ENCODE data around the gene UBL4A.

Gene UBL4A

DNA sequence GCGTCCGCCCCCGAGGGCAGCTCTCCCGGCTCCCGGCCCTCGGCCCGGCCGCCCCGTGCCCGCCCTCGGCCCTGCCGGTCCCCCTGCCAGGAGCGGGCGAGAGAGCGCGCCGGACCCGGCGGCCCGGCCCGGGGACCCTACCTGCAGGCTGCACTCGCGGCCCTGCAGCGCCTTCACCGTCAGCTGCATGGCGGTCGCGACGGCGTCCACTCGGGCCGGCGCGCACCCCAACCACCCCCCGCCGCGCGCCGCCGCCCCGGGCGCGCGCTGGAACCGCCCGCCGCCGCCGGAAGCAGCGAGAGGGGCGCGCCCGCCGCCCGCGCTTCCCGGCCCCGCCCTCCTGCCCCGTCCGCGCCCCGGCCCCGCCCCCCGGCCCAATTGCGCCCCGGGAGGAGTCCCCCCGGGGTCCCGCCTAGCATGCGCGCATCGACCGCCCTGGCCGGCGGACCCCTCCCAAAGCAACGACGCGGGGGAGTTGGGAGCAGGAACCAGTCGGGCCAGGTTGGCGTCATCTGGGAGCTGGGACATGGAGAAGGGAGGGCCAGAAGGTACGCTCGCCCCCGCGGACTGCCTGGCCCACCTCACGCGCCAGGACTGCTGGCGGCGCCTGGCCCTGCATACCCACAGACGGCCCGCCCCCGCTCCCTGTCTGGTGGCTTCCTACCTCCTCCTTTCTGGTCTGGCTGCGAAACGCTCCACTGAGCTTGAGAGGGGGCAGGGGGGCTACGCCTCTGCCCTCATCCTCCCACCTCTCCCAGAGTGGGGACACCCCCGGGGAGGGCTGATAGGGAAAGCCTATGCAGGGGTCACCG, at the start of gene UBL4A:
TSS of gene UBL4A (minus strand) at position 220 of the 812 bp plus-strand sequence. CDS start at position 189, 31 bp downstream.
- DNase-seq: peak; percentile 63

DNA sequence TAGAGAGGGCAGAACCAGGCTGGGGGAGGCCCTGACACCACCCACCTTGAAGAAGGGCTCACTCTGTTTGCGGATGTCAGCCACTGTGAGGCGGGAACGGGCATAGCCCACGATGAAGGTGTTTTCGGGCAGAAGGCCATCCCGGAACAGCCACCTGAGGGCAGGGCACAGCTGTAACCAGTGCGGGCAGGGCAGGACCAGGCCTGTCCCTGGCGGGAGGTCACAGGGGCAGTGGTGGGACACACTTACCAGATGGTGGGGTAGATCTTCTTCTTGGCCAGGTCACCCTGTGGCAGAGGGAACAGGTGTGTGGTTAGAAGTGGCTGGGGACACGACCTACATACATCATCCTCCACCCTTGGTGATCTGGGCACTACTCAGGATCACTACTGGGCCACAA, 49.5 kb upstream of the UBL4A start:
- no peak for DNase-seq

DNA sequence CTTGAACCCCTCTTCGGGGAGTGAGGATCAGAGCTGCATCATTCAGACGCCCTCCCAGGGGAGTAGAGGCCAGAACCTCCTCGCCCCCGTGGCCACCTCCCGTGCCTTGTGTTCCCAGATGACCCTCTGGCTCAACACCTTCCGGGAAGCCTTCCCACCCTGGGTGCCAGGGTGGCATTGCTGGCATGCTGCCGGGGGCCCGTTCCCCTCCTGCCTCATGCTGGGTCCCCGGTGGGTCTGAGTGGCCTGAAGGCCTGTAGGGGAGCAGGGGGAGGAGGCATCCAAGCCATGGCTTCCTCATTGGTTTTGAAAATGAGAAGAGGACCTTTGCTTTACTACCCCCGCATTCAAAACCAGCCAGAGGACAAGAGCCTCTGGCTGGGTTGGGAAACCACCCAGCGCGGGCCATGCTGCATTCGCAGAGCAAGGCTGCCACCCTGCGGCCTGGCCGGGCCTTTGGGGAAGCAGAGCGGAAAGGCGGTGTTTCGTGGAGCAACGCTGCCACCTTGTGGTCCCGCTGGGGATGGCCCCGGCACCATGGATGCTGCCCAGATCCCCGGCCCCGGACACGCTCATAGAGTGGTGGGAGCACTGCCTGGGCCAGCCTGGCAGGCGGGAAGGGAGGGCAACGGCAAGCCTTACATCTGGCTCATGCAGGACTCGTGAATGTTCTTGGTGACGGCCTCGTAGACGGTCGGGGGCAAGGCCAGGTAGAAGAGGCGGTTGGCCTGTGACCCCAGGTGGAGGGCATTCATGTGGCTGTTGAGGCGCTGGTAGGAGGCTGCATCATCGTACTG, 48.3 kb upstream of the UBL4A start:
- DNase-seq: peak; percentile 89

DNA sequence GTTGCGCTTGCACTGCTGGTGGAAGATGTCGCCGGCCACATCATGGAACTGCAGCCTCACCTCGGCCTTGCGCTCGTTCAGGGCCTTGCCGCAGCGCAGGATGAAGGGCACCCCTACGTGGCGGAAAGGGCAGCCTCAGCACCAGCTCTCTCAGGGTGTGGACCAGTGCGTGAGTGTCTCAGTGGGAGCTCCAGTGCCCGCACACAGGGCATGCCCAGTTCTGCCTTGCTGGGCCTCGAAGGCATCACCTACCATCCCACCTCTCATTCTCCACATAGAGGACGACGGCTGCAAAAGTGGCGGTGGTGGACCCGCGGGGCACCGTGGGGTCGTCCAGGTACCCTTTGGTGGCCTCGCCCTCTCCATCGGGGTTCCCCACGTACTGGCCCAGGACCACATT, 46.3 kb upstream of the UBL4A start:
- DNase-seq: no peak

DNA sequence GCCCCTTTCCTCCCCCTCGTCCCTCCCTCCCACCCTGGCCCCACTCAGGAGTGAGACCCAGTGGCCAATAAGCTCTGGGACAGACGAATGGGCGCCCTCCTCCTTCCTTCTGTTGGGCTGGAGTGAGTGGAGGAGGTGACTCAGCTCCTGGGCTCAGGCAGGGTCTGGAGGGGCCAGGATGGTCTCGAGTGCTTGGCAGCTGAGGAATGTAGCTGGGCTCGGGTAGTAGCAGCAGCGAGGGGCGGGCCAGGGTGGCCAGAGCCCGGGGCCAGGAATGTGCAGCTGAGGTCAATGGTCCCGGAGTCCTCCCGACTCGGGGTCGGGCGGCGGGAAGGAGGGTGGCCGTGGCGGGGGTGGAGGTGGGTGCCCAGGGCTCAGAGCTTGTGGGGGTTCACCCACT, 45.2 kb upstream of the UBL4A start:
- DNase-seq: no peak

DNA sequence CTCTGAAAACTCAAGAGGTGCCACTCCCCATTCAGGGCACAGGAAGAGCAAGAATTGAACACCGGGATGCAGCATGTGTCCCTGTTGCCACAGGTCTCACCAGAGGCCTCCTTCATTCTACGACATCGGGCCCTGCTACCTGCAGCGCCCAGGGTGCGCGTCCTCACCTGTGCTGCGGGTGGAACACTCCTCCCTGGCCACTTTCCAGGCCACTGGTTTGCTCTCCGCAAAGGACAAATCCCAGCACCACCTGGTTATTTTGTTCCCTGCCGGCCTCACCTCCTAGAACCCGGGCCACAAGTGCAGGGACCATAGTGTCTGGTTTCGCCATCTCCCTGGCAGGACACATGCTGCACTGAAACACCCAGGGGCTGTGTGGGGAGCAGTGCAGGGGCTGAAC, 43.9 kb upstream of the UBL4A start:
- no peak for DNase-seq

DNA sequence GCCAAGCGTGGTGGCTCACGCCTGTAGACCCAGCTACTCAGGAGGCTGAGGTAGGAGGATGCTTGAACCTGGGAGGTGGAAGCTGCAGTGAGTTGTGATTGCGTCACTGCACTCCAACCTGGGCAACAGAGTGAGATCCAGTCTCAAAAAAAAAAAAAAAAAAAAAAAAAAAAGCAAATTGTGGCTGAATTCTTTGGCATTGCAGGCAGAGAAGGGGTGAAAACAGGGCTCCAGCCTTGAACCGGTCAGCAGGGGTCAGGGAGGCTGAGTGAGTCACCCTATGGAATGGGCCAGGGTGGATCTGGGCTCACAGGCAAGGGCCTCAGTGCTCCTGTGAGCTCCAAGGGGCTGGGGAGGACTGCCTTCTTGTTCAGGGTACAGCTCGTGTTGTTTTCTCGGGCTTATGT, 42.8 kb upstream of the UBL4A start:
- no peak for DNase-seq

DNA sequence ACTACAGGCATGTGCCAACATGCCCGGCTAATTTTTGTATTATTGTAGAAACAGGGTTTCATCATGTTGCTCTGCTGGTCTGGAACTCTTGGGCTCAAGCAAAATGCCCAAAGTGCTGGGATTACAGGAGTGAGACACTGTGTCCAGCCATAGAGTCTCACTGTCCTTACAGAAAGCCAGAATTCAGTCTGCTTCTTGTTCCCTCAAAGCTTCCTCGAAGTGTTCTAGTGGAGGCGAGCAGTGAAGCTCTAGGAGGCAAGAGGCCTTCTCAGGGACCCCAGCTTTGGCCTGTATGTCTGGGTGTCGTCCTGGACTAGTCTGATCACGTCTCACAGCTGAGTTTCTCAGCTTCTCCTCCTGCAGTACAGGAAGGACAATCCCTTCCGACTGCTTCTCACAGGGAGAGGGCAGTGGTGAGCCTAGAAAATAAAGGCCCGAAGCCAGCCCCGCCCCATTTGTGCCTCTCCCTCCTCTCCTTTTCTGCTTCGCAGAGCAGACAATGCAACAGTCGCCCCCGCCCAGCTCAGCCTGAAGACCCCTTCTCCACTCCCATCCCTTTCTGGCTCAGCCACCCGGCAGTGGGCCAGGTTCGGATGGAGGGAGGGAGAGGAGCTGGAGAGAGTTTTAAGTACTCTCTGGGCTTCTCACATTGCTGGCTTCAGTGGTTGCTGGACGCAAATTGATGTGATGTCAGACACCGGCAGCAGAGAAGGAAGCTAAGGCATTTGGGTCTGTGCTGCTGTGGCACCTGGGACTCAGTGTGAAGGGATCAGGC, 40.7 kb upstream of the UBL4A start:
- peak; percentile 94 for DNase-seq

DNA sequence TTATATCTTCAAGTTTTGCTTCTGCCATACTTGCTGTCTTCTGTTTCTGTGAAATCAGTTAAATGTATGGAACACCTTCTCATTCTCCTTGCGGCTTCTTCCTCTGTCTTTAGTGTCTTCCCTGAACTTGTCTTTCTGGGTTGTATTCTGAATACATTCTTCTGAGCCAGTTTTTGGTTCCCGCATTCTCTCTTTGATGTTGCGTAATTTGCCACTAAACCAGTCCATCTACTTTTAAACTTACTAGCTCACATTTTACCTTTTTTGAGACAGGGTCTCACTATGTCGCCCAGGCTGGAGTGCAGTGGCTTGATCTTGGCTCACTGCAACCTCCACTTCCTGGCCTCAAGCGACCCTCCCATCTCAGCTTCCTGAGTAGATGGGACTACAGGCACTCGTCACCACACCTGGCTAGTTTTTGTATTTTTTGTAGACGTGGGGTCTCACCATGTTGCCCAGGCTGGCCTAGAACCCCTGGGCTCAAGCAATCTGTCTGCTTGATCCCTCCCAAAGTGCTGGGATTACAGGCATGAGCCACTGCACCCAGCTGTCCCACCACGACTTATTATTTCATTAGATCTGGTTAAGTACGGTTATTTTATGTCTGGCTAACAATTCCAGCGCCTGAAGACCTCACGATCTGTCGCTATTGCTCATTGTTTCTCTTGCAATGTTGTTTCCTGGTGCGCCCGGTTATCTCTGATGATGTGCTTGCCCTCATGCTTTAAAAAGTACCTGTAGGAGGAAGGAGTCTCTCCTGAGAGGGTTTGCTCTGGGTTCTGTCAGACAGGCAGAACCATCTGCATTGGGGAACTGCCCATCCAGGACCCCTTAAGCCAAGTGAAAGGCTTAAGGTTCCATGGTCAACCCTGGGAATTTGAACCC, 39.4 kb upstream of the UBL4A start:
- no peak for DNase-seq

DNA sequence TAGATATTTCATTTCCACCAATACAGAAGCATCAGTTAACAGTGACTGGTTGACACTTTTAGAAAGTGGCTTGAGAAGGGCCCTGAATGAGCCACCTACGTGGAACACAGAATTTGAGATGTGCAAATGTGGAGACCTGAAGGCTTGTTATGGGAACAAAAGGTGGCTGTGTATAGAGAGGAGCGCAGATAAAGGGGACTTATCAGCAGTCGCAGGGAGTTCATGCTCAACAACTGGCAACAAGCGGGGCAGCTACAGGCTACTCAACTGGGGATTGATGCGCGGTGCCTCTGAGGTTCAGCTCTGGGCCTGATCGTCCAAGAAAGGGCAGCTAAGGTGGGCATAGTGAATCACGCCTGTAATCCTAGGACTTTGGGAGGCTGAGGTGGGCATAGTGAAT, 33.0 kb upstream of the UBL4A start:
- no peak for DNase-seq

DNA sequence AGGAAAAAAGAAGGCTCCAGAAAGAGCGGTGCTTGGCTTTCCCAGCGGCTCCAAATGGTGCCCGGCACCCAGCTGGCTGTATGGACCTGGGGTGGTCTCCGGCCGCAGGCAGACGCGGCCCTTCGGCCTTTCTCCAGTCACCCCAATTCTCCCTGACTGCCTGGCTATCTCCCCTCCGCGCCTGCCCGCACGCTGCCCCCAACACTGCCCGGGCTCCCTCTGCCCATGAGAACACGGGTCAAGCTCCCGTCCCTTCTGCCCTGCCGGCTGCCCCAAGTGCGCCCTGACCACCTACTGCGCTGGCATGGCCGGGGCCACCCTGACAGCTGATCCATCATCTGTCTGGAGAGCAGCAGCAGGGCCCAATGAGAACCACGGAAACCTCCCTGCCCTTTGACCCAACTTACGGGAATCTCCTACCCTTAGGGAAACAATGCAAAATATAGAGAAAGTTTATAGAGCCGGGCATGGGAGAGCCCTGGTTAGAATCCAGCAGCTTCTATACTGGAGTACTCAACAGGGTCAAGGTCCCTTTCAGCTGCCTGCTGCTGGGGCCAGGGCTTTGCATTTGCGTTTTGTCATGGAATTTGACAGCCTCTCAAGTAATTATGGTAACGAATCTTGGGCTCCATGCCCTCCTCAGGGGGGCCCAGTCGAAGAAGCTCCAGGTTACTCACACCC, 30.8 kb upstream of the UBL4A start:
- DNase-seq: no peak

DNA sequence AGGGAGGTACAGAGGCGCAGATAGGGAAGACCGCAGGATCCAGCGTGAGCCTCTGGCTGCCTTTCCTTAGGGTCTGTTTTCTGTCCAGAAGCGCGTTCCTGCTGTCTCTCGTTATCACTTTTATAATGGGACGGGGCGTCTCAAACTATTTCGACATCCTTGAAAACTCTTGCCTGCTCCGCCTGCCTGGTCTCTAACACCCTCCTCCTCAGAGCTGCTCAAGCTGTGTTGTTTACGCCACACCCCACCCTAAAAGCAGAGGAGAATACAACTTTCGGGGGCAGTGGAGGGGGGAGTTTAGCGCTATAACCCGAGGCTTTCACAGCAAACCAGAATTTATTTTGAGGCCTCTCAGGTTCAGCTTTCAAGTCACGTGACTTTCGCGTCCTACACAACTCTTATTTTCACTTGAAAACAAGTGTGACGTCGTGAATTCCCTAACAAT, 30.3 kb upstream of the UBL4A start:
- peak; percentile 65 for DNase-seq

DNA sequence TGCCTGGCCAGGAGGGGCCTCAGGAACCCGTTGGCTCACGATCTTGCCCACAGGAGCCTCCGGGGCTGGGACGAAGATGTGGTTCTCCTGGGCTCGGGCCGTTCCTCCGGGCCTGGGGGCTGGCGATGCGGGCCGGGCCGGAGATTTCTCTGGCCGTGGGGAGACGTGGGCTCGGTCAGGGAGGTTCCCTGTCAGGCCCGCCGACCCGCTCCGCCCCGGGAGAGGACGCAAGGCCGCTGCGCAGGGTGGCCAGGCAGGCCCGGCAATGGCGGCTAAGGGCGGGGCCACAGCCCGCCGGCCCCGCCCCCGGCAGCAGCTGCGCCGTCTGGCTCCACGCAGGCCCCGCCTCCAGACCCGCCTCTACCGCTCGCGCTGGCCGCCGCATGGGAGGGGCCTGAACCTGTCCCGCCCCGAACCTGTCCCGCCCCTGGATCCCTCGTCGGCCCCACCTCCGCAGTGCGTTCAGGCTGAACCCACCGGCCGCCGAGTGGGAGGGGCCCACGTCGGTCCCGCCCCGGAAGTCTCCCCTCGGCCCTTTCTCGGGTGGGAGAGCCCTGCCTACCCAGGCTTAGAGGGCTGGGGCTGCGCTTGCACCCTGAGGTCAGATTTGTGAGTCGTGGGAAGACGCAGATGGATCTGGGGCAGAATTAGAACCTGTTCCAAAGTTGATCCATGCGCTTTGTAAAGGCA, 29.7 kb upstream of the UBL4A start, which contains the start of gene FAM3A:
TSS of gene FAM3A (minus strand) at position 267 of the 690 bp plus-strand sequence. CDS start 460 bp downstream, outside the sequence.
- peak; percentile 96 for DNase-seq

DNA sequence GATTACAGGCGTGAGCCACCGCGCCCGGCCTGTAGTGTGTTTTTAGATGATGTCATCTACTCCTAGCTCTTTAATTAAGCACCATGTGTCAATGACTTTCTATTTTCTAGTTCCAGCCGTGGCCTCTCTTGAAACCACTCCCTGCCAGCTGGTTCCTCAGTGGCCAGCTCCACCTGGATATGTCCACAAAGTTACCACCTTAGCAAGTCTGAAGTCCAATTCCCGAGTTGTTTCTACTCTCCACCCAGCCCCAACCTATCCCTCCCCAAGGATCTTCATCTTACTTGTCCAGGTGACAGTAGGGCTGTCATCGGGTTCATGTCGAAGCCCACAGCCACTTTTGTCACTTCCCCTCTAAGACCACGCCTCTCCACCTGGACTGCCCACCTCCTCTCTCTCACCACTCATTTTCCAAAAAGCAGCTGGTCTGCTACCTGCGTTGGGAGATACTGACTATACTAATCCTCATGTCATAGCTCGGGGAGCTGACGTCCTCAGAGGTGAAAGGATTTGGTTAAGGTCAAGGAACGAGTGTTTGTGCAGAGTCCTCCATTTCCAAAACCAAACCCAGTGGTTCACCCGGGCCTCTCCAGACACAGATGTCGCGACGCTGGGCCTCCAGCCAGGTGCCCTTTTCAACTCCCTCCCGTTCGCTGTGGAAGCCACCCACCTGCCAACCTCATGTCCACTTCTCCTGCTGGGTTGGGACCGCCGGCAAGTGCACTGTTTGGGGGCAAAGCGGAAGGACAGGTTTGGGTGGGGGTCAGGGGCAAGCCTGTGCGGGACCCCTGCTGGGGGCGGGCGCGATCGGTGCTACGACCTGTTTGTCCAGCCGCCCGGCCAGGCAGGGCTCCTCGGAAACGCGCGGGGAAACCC, 28.9 kb upstream of the UBL4A start:
- DNase-seq: no peak

DNA sequence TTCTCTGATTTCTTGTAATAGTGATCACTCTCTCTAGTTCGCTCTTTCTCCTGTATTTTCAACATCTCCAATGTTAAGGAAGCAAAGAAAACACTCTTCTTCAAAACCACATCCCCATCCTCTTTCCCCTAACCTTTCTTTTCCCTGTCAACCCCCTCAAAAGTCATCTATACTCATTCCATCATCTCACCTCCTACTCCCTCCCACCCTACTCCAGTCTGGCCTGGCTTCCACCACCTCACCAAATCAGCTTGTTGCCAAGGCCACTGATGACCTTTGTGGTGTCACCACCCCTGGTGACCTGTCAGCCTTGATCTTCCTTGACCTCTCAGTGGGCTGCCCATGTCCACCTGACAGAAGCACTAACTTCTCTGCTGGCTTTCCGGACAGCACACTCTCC, 27.3 kb upstream of the UBL4A start:
- DNase-seq: no peak

DNA sequence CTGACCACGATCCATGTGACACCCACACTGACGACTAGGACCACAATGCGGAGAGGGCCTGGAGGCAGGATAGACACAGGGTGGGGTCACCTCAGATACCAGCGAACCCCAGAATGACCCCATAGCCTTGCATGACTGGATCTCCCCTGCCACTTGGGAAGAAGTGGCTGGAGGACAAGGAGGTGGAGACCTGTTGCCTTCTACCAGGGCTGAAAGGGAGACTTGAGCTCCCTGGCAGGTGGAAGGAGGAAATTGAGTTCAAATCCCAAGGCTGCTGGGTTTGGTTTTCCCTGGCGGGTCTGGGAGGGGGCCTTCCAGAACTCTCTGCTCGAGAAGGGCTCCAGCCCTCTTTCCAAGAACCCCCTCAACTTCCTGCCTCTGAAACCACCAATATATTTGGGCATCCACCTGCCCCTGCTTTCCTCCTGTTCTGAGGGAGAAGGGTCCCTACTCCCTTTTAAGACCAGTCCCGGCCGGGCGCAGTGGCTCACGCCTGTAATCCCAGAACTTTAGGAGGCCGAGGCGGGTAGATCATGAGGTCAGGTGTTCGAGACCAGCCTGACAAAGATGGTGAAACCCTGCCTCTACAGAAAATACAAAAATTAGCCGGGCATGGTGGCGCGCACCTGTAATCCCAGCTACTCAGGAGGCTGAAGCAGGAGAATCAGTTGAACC, 26.6 kb upstream of the UBL4A start:
- DNase-seq: no peak

DNA sequence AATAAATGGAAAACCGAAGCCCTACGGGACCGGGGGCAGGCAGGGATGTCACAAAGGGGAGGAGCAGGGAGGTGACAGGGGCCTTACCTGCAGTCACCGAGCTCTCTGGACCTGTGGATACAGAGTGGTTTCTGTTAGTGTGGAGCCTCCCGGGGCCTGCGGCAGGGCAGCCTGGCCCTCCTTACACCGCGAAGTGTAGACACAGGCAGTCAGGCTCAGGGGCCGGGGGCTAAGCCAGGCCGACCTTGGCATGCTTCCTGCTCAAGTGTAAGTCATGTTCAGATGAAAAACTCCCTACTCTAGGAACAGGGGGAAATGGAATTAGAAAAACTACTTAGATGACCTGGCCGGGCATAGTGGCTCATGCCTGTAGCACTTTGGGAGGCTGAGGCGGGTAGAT, 25.3 kb upstream of the UBL4A start:
- DNase-seq: no peak

DNA sequence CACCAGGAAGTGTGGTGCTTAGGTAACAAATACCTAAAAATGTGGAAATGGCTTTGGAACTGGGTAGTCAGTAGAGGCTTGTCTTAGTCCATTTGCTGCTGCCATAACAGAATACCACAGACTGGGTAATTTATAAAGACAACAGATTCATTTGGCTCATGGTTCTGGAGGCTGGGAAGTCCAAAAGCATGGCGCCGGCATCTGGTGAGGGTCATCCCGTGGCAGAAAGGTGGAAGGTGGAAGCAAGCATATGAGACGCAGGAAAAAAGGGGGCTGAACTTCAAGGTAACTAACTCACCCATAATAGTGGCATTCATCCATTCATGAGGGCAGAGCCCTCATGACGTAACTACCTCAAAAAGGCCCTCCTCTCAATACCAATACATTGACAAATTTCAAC, 23.0 kb upstream of the UBL4A start:
- no peak for DNase-seq

DNA sequence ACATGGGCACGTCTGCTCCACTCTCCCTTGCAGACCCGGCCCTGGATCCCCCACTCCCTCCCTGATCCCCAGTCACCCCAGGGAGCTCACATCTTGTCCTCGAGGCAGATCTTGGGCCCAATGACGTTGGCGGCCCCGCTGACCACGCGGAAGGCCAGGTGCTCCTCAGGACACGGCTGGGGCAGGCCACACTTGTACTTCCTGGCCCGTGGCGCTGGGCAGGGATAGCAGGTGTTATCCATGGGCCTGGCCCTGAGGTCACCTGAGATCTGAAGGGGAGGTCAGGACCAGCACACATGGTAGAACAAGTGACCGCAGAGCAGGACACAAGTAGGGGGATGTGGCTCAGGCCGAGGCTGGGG, 21.9 kb upstream of the UBL4A start:
- DNase-seq: no peak
